ENCODE measurements around the gene CEACAM18.

DNA sequence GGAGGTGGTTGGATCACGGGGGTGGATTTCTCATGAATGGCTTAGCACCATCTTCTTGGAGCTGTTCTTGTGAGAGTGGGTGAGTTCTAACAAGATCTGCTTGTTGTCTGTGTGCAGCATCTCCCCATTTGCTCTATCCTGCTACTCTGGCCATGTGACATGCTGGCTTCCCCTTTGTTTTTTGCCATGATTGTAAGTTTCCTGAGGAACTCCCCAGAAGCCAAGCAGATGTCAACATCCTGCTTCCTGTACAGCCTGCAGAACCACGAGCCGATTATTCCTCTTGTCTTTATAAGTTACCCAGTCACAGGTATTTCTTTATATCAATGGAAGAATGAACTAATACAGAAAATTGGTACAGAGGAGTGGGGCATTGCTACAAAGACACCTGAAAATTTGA lies 25.6 kb downstream of the CEACAM18 start:
- TF ChIP-seq ZNF558 (tag by site-specific recombination; IDR thresholded peaks at IDR 0.05) (no peak), ZNF843 (tag by site-specific recombination; IDR thresholded peaks at IDR 0.05) (no peak), MYNN (tag by site-specific recombination; IDR thresholded peaks at IDR 0.05; ENCODE audit: borderline replicate concordance) (no peak), ZNF701 (tag by site-specific recombination; IDR thresholded peaks at IDR 0.05) (no peak), ZNF174 (tag by site-specific recombination; IDR thresholded peaks at IDR 0.05) (no peak), YY1 (tag by site-specific recombination; IDR thresholded peaks at IDR 0.05) (no peak), ZNF423 (tag by site-specific recombination; IDR thresholded peaks at IDR 0.05) (no peak), ZNF274 (IDR thresholded peaks at IDR 0.05; ENCODE audit: low read length) (no peak), ZNF274 (tag by site-specific recombination; IDR thresholded peaks at IDR 0.05; ENCODE audit: borderline replicate concordance) (no peak), ZNF202 (tag by site-specific recombination; IDR thresholded peaks at IDR 0.05; ENCODE audit: borderline replicate concordance) (no peak)
- TF ChIP-seq, protein P1, sequence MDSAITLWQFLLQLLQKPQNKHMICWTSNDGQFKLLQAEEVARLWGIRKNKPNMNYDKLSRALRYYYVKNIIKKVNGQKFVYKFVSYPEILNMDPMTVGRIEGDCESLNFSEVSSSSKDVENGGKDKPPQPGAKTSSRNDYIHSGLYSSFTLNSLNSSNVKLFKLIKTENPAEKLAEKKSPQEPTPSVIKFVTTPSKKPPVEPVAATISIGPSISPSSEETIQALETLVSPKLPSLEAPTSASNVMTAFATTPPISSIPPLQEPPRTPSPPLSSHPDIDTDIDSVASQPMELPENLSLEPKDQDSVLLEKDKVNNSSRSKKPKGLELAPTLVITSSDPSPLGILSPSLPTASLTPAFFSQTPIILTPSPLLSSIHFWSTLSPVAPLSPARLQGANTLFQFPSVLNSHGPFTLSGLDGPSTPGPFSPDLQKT (IDR thresholded peaks at IDR 0.05; ENCODE audit: borderline replicate concordance, low read depth, low read length): no peak
- TF ChIP-seq, protein P2, sequence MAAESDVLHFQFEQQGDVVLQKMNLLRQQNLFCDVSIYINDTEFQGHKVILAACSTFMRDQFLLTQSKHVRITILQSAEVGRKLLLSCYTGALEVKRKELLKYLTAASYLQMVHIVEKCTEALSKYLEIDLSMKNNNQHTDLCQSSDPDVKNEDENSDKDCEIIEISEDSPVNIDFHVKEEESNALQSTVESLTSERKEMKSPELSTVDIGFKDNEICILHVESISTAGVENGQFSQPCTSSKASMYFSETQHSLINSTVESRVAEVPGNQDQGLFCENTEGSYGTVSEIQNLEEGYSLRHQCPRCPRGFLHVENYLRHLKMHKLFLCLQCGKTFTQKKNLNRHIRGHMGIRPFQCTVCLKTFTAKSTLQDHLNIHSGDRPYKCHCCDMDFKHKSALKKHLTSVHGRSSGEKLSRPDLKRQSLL (tag by site-specific recombination; IDR thresholded peaks at IDR 0.05): no peak
- TF ChIP-seq, protein P3, sequence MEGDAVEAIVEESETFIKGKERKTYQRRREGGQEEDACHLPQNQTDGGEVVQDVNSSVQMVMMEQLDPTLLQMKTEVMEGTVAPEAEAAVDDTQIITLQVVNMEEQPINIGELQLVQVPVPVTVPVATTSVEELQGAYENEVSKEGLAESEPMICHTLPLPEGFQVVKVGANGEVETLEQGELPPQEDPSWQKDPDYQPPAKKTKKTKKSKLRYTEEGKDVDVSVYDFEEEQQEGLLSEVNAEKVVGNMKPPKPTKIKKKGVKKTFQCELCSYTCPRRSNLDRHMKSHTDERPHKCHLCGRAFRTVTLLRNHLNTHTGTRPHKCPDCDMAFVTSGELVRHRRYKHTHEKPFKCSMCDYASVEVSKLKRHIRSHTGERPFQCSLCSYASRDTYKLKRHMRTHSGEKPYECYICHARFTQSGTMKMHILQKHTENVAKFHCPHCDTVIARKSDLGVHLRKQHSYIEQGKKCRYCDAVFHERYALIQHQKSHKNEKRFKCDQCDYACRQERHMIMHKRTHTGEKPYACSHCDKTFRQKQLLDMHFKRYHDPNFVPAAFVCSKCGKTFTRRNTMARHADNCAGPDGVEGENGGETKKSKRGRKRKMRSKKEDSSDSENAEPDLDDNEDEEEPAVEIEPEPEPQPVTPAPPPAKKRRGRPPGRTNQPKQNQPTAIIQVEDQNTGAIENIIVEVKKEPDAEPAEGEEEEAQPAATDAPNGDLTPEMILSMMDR (tag by site-specific recombination; IDR thresholded peaks at IDR 0.05): no peak
- TF ChIP-seq, protein P4, sequence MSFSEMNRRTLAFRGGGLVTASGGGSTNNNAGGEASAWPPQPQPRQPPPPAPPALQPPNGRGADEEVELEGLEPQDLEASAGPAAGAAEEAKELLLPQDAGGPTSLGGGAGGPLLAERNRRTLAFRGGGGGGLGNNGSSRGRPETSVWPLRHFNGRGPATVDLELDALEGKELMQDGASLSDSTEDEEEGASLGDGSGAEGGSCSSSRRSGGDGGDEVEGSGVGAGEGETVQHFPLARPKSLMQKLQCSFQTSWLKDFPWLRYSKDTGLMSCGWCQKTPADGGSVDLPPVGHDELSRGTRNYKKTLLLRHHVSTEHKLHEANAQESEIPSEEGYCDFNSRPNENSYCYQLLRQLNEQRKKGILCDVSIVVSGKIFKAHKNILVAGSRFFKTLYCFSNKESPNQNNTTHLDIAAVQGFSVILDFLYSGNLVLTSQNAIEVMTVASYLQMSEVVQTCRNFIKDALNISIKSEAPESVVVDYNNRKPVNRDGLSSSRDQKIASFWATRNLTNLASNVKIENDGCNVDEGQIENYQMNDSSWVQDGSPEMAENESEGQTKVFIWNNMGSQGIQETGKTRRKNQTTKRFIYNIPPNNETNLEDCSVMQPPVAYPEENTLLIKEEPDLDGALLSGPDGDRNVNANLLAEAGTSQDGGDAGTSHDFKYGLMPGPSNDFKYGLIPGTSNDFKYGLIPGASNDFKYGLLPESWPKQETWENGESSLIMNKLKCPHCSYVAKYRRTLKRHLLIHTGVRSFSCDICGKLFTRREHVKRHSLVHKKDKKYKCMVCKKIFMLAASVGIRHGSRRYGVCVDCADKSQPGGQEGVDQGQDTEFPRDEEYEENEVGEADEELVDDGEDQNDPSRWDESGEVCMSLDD (tag by site-specific recombination; IDR thresholded peaks at IDR 0.05): no peak
- TF ChIP-seq, protein P5, sequence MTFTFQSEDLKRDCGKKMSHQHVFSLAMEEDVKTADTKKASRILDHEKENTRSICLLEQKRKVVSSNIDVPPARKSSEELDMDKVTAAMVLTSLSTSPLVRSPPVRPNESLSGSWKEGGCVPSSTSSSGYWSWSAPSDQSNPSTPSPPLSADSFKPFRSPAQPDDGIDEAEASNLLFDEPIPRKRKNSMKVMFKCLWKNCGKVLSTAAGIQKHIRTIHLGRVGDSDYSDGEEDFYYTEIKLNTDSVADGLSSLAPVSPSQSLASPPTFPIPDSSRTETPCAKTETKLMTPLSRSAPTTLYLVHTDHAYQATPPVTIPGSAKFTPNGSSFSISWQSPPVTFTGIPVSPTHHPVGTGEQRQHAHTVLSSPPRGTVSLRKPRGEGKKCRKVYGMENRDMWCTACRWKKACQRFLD (tag by site-specific recombination; IDR thresholded peaks at IDR 0.05): no peak
